ENCODE data around the gene TMEM132C. TPM values are rescaled to one million over a fixed set of nuclear protein-coding genes. Genes with fewer than 3 reads are reported as not detected.
A peak's percentile ranks its signal among the peaks of the same experiment; 100 is the strongest.

Gene TMEM132C
- total RNA-seq, 8 experiments from 2014 or later = 0.21 to 21.1 (median 2.3) TPM; not detected in 1

DNA sequence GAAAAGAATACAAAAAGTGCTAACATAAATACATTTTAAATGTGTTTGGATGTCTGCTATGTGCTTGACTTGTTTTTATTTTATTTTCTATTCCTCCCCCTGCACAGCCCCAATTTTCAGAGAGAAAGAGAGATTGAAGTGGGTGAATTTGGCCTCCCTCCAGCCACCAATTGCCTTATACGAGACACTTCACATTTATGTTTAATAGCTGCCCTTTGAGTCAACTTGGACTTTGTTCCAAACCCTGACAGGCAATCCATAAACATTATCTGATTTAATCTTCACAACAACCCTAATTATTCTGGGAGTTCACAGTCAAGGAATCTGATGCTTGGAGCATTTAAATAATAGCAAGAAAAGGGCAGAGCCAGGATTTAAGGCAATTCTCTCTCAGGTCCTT is 395.1 kb downstream of the TMEM132C start:
- in situ Hi-C loops (cut with MboI; ENCODE audit: low pct_unique_long_range_greater_than_20kb in 2 of 9, low sequenced_read_pairs in 9 of 9, unreplicated experiment in 9 of 9) = no loop called here
- Histone ChIP-seq H3K4me1 (replicated peaks in 1 of 2) (no peaks in the 10 kb centered on the region), H3K27ac (no peak overlapping the region), H3K4me3 (no peak overlapping the region)
- ATAC-seq (replicated peaks in 6 of 8) = peak in 1 of 8 experiments; percentile 13
- WGBS, 10 experiments = 0 to 50% (median 17%) methylated on average over 1 of the region's 1 CpG; no CpG with 5 or more reads in 3 of the 10 experiments

- 0 to 90% (median 45%) methylated on average over 2 to 5 of the region's 9 CpGs; no CpG with 5 or more reads in 1 of the 10 experiments for WGBS, 10 experiments
- Histone ChIP-seq H3K4me1 (replicated peaks in 1 of 2) (no peaks in the 10 kb centered on the region), H3K4me3 (no peak overlapping the region), H3K27ac (no peak overlapping the region)
- in situ Hi-C loops (cut with MboI; ENCODE audit: low pct_unique_long_range_greater_than_20kb in 2 of 9, low sequenced_read_pairs in 9 of 9, unreplicated experiment in 9 of 9) = no loop called here
- ATAC-seq (replicated peaks in 6 of 8) = peak in 1 of 8 experiments; percentile 83
Measured at GRCh38 chr12:128664501-128664900, 397.5 kb downstream of the TMEM132C start.

GRCh38 chr12:128667193-128667592 is 400.2 kb downstream of the TMEM132C start:
- Histone ChIP-seq H3K4me1 (replicated peaks in 1 of 2) (no peaks in the 10 kb centered on the region), H3K4me3 (no peak overlapping the region), H3K27ac (no peak overlapping the region)
- in situ Hi-C loops (cut with MboI; ENCODE audit: low pct_unique_long_range_greater_than_20kb in 2 of 9, low sequenced_read_pairs in 9 of 9, unreplicated experiment in 9 of 9) = no loop called here
- no peak for ATAC-seq (replicated peaks in 6 of 8)
- WGBS, 10 experiments = 0 to 94% (median 22%) methylated on average over 1 to 7 of the region's 7 CpGs; no CpG with 5 or more reads in 2 of the 10 experiments

DNA sequence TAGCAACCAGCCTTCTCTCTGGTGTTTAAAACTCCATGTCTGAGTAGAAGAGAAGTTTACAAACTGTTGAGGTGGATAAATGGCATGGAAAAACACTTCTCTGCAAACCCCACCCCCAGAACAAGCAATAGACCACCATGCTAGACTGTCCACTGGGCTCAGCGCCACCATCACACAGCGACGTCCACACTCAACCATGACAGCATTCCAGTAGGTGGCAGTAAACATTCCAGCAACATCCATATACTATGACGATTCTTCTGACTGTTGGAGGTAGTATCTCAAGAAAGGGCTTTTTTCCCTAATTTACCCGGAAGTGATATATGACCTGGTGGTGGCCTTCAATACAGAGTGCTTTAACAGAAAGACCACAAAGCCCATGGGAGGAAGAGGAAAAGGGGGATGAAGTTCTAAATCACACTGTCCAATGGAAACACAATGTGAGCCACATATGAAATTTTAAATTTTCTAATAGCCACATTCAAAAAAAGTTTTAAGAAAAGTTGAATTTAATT is 404.6 kb downstream of the TMEM132C start:
- WGBS, 10 experiments = 28 to 80% (median 55%) methylated on average over 1 to 5 of the region's 5 CpGs; no CpG with 5 or more reads in 3 of the 10 experiments
- ATAC-seq (replicated peaks in 6 of 8) = no peak
- in situ Hi-C loops (cut with MboI; ENCODE audit: low pct_unique_long_range_greater_than_20kb in 2 of 9, low sequenced_read_pairs in 9 of 9, unreplicated experiment in 9 of 9) = no loop called here
- Histone ChIP-seq H3K4me3 (no peak overlapping the region), H3K4me1 (replicated peaks in 1 of 2) (no peaks in the 10 kb centered on the region), H3K27ac (no peak overlapping the region)

GRCh38 chr12:128672428-128672827 is 405.5 kb downstream of the TMEM132C start:
- no peaks in the 10 kb centered on the region for H3K4me1 ChIP-seq (replicated peaks in 1 of 2)
- in situ Hi-C loops (cut with MboI; ENCODE audit: low pct_unique_long_range_greater_than_20kb in 2 of 9, low sequenced_read_pairs in 9 of 9, unreplicated experiment in 9 of 9) = no loop called here
- ATAC-seq (replicated peaks in 6 of 8) = peak in 1 of 8 experiments; percentile 18
- H3K4me3 ChIP-seq = no peak overlapping the region
- H3K27ac ChIP-seq = no peak overlapping the region

- in situ Hi-C loops (cut with MboI; ENCODE audit: low pct_unique_long_range_greater_than_20kb in 2 of 9, low sequenced_read_pairs in 9 of 9, unreplicated experiment in 9 of 9) = no loop called here
- H3K27ac ChIP-seq = no peak overlapping the region
- 0 to 58% (median 10%) methylated on average over 1 to 4 of the region's 4 CpGs; no CpG with 5 or more reads in 3 of the 10 experiments for WGBS, 10 experiments
- no peak overlapping the region for H3K4me3 ChIP-seq
- H3K4me1 ChIP-seq (replicated peaks in 1 of 2) = no peaks in the 10 kb centered on the region
- ATAC-seq (replicated peaks in 6 of 8) = peak in 3 of 8 experiments; percentile 57 to 98 (median 79)
Measured at GRCh38 chr12:128672893-128673292, 405.9 kb downstream of the TMEM132C start.

DNA sequence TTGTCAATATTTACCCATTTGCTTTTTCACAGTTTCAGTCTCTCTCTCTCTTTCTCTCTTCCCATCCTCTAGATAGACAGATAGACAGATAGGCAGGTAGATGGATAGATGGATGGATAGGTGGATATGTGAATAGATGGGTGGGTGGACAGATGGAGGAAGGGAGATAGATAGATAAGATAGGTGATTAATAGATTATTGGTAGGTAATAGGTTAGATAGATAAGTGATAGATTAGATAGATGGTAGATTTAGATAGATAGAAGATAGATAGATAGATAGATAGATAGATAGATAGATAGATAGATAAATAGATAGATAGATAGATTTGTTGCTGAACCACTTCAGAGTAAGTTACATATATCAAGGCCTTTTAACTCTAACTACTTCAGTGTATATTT is 408.6 kb downstream of the TMEM132C start:
- no peak overlapping the region for H3K4me3 ChIP-seq
- no peak overlapping the region for H3K27ac ChIP-seq
- ATAC-seq (replicated peaks in 6 of 8) = no peak
- no peaks in the 10 kb centered on the region for H3K4me1 ChIP-seq (replicated peaks in 1 of 2)
- in situ Hi-C loops (cut with MboI; ENCODE audit: low pct_unique_long_range_greater_than_20kb in 2 of 9, low sequenced_read_pairs in 9 of 9, unreplicated experiment in 9 of 9) = no loop called here

GRCh38 chr12:128680555-128680954 is 413.6 kb downstream of the TMEM132C start:
- WGBS, 10 experiments = 6 to 86% (median 31%) methylated on average over 1 to 2 of the region's 2 CpGs; no CpG with 5 or more reads in 4 of the 10 experiments
- Histone ChIP-seq H3K27ac (no peak overlapping the region), H3K4me1 (replicated peaks in 1 of 2) (no peaks in the 10 kb centered on the region), H3K4me3 (no peak overlapping the region)
- in situ Hi-C loops (cut with MboI; ENCODE audit: low pct_unique_long_range_greater_than_20kb in 2 of 9, low sequenced_read_pairs in 9 of 9, unreplicated experiment in 9 of 9) = no loop called here
- ATAC-seq (replicated peaks in 6 of 8) = no peak

GRCh38 chr12:128682548-128683275 is 415.7 kb downstream of the TMEM132C start:
- ATAC-seq (replicated peaks in 6 of 8) = peak in 1 of 8 experiments; percentile 54
- Histone ChIP-seq H3K27ac (no peak overlapping the region), H3K4me3 (no peak overlapping the region), H3K4me1 (replicated peaks in 1 of 2) (no peaks in the 10 kb centered on the region)
- in situ Hi-C loops (cut with MboI; ENCODE audit: low pct_unique_long_range_greater_than_20kb in 2 of 9, low sequenced_read_pairs in 9 of 9, unreplicated experiment in 9 of 9) = no loop called here
- 18 to 74% (median 43%) methylated on average over 2 to 11 of the region's 20 CpGs; no CpG with 5 or more reads in 1 of the 10 experiments for WGBS, 10 experiments

DNA sequence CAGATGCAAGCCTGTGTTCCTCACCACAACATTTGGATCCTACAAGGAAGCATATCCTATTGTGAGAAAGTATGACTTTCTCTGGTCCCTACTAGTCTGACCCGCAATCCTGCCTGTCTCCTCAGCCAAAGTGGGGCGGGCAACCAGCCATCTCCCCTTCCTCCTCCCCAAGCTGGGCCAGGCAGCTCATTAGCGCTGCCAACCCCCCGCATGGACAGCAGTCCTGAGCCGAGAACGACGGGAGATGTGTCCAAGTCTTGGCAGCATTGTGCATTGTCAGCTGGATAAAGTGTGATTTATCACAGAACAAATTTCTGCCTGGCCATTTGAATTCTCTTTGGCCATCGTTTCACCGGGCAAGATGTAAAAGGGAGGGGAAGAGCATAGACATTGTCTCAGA is 417.4 kb downstream of the TMEM132C start:
- H3K4me3 ChIP-seq = no peak overlapping the region
- no peak overlapping the region for H3K27ac ChIP-seq
- in situ Hi-C loops (cut with MboI; ENCODE audit: low pct_unique_long_range_greater_than_20kb in 2 of 9, low sequenced_read_pairs in 9 of 9, unreplicated experiment in 9 of 9) = no loop called here
- WGBS, 10 experiments = 0 to 80% (median 64%) methylated on average over 2 to 9 of the region's 9 CpGs; no CpG with 5 or more reads in 3 of the 10 experiments
- H3K4me1 ChIP-seq (replicated peaks in 1 of 2) = no peaks in the 10 kb centered on the region
- no peak for ATAC-seq (replicated peaks in 6 of 8)

GRCh38 chr12:128685903-128686475 is 419.0 kb downstream of the TMEM132C start:
- Histone ChIP-seq H3K4me1 (replicated peaks in 1 of 2) (no peaks in the 10 kb centered on the region), H3K27ac (no peak overlapping the region), H3K4me3 (no peak overlapping the region)
- in situ Hi-C loops (cut with MboI; ENCODE audit: low pct_unique_long_range_greater_than_20kb in 2 of 9, low sequenced_read_pairs in 9 of 9, unreplicated experiment in 9 of 9) = no loop called here
- ATAC-seq (replicated peaks in 6 of 8) = no peak
- 10 to 79% (median 71%) methylated on average over 4 to 9 of the region's 11 CpGs; no CpG with 5 or more reads in 5 of the 10 experiments for WGBS, 10 experiments

GRCh38 chr12:128687851-128688250 is 420.9 kb downstream of the TMEM132C start:
- Histone ChIP-seq H3K4me1 (replicated peaks in 1 of 2) (no peaks in the 10 kb centered on the region), H3K27ac (no peak overlapping the region), H3K4me3 (no peak overlapping the region)
- in situ Hi-C loops (cut with MboI; ENCODE audit: low pct_unique_long_range_greater_than_20kb in 2 of 9, low sequenced_read_pairs in 9 of 9, unreplicated experiment in 9 of 9) = no loop called here
- WGBS, 10 experiments = 0 to 100% (median 25%) methylated on average over 1 to 2 of the region's 7 CpGs; no CpG with 5 or more reads in 1 of the 10 experiments
- ATAC-seq (replicated peaks in 6 of 8) = no peak

GRCh38 chr12:128690641-128691040 is 423.7 kb downstream of the TMEM132C start:
- no peak for ATAC-seq (replicated peaks in 6 of 8)
- no peaks in the 10 kb centered on the region for H3K4me1 ChIP-seq (replicated peaks in 1 of 2)
- 0 to 100% (median 53%) methylated on average over 1 to 2 of the region's 2 CpGs; no CpG with 5 or more reads in 3 of the 10 experiments for WGBS, 10 experiments
- H3K4me3 ChIP-seq = no peak overlapping the region
- H3K27ac ChIP-seq = no peak overlapping the region
- in situ Hi-C loops (cut with MboI; ENCODE audit: low pct_unique_long_range_greater_than_20kb in 2 of 9, low sequenced_read_pairs in 9 of 9, unreplicated experiment in 9 of 9) = no loop called here
